GM23338 (cell line): ENCODE measurements around the gene ESR2. TPM values are rescaled to one million over a fixed set of nuclear protein-coding genes. Genes with fewer than 3 reads are reported as not detected.

Experiments
- ATAC-seq: fragments of 200-7000 bp; cut with Tn5 transposase; 3 replicates; pipeline ENCODE4 v1.9.1; 2020
- DNase-seq: peaks from one replicate; pipeline ENCODE4 v3.0.0-alpha.2; 2015; ENCODE audit warnings: low spot score
- H2AFZ ChIP-seq: fragments of 200-600 bp; sonication (generic); 2 replicates; pipeline ENCODE4 v1.8.0; 2016; ENCODE audit warnings: antibody characterized with exemption, mild to moderate bottlenecking, moderate library complexity
- H3F3A ChIP-seq: fragments of 200-600 bp; sonication (generic); replicated peaks from 2 replicates; pipeline ENCODE4 v1.8.0; 2017; ENCODE audit warnings: antibody characterized with exemption, mixed run types, low read depth
- H3K27ac ChIP-seq: fragments of 200-600 bp; sonication (generic); 2 replicates; pipeline ENCODE4 v1.6.1; 2016; ENCODE audit warnings: low read depth
- H3K27me3 ChIP-seq: fragments of 200-600 bp; sonication (generic); 2 replicates; pipeline ENCODE4 v1.8.0; 2016; ENCODE audit warnings: mild to moderate bottlenecking, mixed run types, moderate library complexity; ENCODE audit not compliant: insufficient read depth
- H3K36me3 ChIP-seq: fragments of 200-600 bp; sonication (generic); 2 replicates; pipeline ENCODE4 v1.8.0; 2016; ENCODE audit warnings: mild to moderate bottlenecking; ENCODE audit not compliant: insufficient read depth
- H3K4me1 ChIP-seq: fragments of 200-600 bp; sonication (generic); 2 replicates; pipeline ENCODE4 v1.8.0; 2016; ENCODE audit warnings: mild to moderate bottlenecking, moderate library complexity; ENCODE audit not compliant: insufficient read depth
- H3K4me2 ChIP-seq: fragments of 200-600 bp; sonication (generic); 2 replicates; pipeline ENCODE4 v1.7.1; 2017; ENCODE audit warnings: mixed run types
- H3K4me3 ChIP-seq: fragments of 200-600 bp; sonication (generic); 2 replicates; pipeline ENCODE4 v1.6.1; 2016; ENCODE audit warnings: mixed run types
- H3K79me2 ChIP-seq: fragments of 200-600 bp; sonication (generic); replicated peaks from 2 replicates; pipeline ENCODE4 v1.8.0; 2017; ENCODE audit warnings: mild to moderate bottlenecking; ENCODE audit not compliant: insufficient read depth
- H3K9me2 ChIP-seq: fragments of 200-600 bp; sonication (generic); 2 replicates; pipeline ENCODE4 v1.8.0; 2017; ENCODE audit not compliant: insufficient read depth
- H4K20me1 ChIP-seq: fragments of 200-600 bp; sonication (generic); replicated peaks from 2 replicates; pipeline ENCODE4 v1.8.0; 2017; ENCODE audit warnings: mild to moderate bottlenecking; ENCODE audit not compliant: insufficient read depth
- H3K27ac Mint-ChIP-seq: 2 replicates; pipeline ENCODE4 v1.8.0; 2020; ENCODE audit warnings: inconsistent platforms, mild to moderate bottlenecking, moderate library complexity, mixed read lengths
- H3K27me3 Mint-ChIP-seq: 3 replicates; pipeline ENCODE4 v1.8.0; 2022; ENCODE audit warnings: low read depth, mild to moderate bottlenecking, moderate library complexity, mixed read lengths, inconsistent platforms; ENCODE audit not compliant: insufficient read depth, poor library complexity
- H3K36me3 Mint-ChIP-seq: 3 replicates; pipeline ENCODE4 v1.8.0; 2021; ENCODE audit warnings: low read depth, mild to moderate bottlenecking, inconsistent platforms, moderate library complexity, mixed read lengths
- H3K4me1 Mint-ChIP-seq: 3 replicates; pipeline ENCODE4 v1.8.0; 2020; ENCODE audit warnings: mild to moderate bottlenecking, inconsistent platforms, mixed read lengths
- H3K4me3 Mint-ChIP-seq: 3 replicates; pipeline ENCODE4 v1.8.0; 2021; ENCODE audit warnings: moderate library complexity, mild to moderate bottlenecking, inconsistent platforms, mixed read lengths
- H3K9me3 Mint-ChIP-seq: 3 replicates; pipeline ENCODE4 v1.8.0; 2020; ENCODE audit warnings: moderate library complexity, mild to moderate bottlenecking, inconsistent platforms, mixed read lengths
- CREB1 ChIP-seq: fragments of 250-450 bp; sonication (Bioruptor Pico); IDR thresholded peaks from 2 replicates; pipeline ENCODE4 v1.5.0; 2020; ENCODE audit warnings: low read depth, mild to moderate bottlenecking, moderate library complexity
- CTCF ChIP-seq, 2 experiments: fragments of 200-600 bp in 1 of 2; sonication (generic) in 1 of 2; conservative IDR thresholded peaks; 2 replicates each; pipeline versions ENCODE4 v1.5.1 to v1.6.1; 2016 to 2017; ENCODE audit warnings: antibody characterized with exemption in 2 of 2, low read depth in 2 of 2, mild to moderate bottlenecking in 2 of 2, moderate library complexity in 1 of 2
- ETS1 ChIP-seq: IDR thresholded peaks from 2 replicates; pipeline ENCODE4 v1.6.1; 2016; ENCODE audit warnings: antibody characterized with exemption
- EZH2 ChIP-seq: fragments of 200-600 bp; sonication (generic); IDR thresholded peaks from one replicate; pipeline ENCODE4 v1.8.0; 2017; ENCODE audit warnings: antibody characterized with exemption, mild to moderate bottlenecking, low read depth; ENCODE audit not compliant: unreplicated experiment
- EZH2phosphoT487 ChIP-seq: fragments of 200-600 bp; sonication (generic); IDR thresholded peaks from one replicate; pipeline ENCODE4 v1.8.1; 2018; ENCODE audit warnings: antibody characterized with exemption; ENCODE audit not compliant: unreplicated experiment
- JUNB ChIP-seq: IDR thresholded peaks from one replicate; pipeline ENCODE4 v1.6.1; 2016; ENCODE audit warnings: antibody characterized with exemption; ENCODE audit not compliant: unreplicated experiment
- NANOG ChIP-seq: IDR thresholded peaks from 2 replicates; pipeline ENCODE4 v1.6.1; 2016; ENCODE audit warnings: antibody characterized with exemption, borderline replicate concordance
- POLR2AphosphoS5 ChIP-seq: IDR thresholded peaks from 2 replicates; pipeline ENCODE4 v1.6.1; 2016; ENCODE audit warnings: antibody characterized with exemption, low read depth
- REST ChIP-seq: IDR thresholded peaks from one replicate; pipeline ENCODE4 v1.6.1; 2018; ENCODE audit warnings: antibody characterized with exemption; ENCODE audit not compliant: unreplicated experiment
- STAT1 ChIP-seq: IDR thresholded peaks from one replicate; pipeline ENCODE4 v1.6.1; 2016; ENCODE audit warnings: antibody characterized with exemption; ENCODE audit not compliant: unreplicated experiment
- ZNF114 ChIP-seq: fragments of 250-450 bp; sonication (Bioruptor Pico); IDR thresholded peaks from 2 replicates; pipeline ENCODE4 v1.5.0; 2020; ENCODE audit warnings: mild to moderate bottlenecking, moderate library complexity
- ZNF331 ChIP-seq: fragments of 250-450 bp; sonication (Bioruptor Pico); IDR thresholded peaks from 2 replicates; pipeline ENCODE4 v1.5.0; 2020; ENCODE audit warnings: low read depth, mild to moderate bottlenecking, moderate library complexity
- polyA plus RNA-seq: library from polyadenylated mRNA; unstranded; fragments of >200 nt; fragmentation: Nextera tagmentation; extraction: Ambion mirVana; gene quantifications from 2 replicates; pipeline ENCODE4 v1.2.1, GENCODE V29; 2016
- total RNA-seq: library from RNA; depleted of rRNA; stranded (reverse); fragments of >200 nt; shearing (Covaris generic); gene quantifications from 2 replicates; pipeline ENCODE4 v1.2.3, GENCODE V29; 2014

ESR2 gene
- total and polyA plus RNA-seq, 2 experiments from 2014 or later = 0.58 to 0.59 TPM

- ATAC-seq (peak; percentile 87), DNase-seq (peak; percentile 52)
- H3K4me3 ChIP-seq = no peak overlapping the region
- no peaks in the 10 kb centered on the region for H3K36me3 ChIP-seq
- no peaks in the 10 kb centered on the region for H3K27me3 ChIP-seq
- H3K4me2 ChIP-seq = no peak overlapping the region
- no peaks in the 10 kb centered on the region; the same call in 1 of the 2 replicates for H4K20me1 ChIP-seq
- H2AFZ ChIP-seq = no peak overlapping the region
- no peaks in the 10 kb centered on the region for H3K9me3 Mint-ChIP-seq
- H3F3A ChIP-seq = no peaks in the 10 kb centered on the region
- H3K4me1 Mint-ChIP-seq = no peaks in the 10 kb centered on the region
- no peak overlapping the region for H3K27ac Mint-ChIP-seq
- no peak overlapping the region for H3K27ac ChIP-seq
- no peaks in the 10 kb centered on the region for H3K79me2 ChIP-seq
- no peaks in the 10 kb centered on the region for H3K36me3 Mint-ChIP-seq
- no peak for TF ChIP-seq ZNF331 (CRISPR knock-in tag)
- TF ChIP-seq NANOG = no peak
- TF ChIP-seq CREB1 (CRISPR knock-in tag) = no peak
- no peak for TF ChIP-seq ZNF114 (CRISPR knock-in tag)
- peak; percentile 28 to 67; a peak in 3 of 4 replicates for TF ChIP-seq CTCF (conservative IDR thresholded peaks at IDR 0.05; ENCODE audit: low read depth in 2 of 2)
- TF ChIP-seq ETS1 = no peak
- H3K9me2 ChIP-seq = no peaks in the 10 kb centered on the region
- peaks cover 14% of the 10 kb centered on the region for H3K27me3 Mint-ChIP-seq
- no peaks in the 10 kb centered on the region for H3K4me1 ChIP-seq
- no peak overlapping the region for H3K4me3 Mint-ChIP-seq
These were observed 56.1 kb downstream of the ESR2 start for GRCh38 chr14:64238049-64238448.

- Histone ChIP-seq H4K20me1 (no peaks in the 10 kb centered on the region; the same call in 1 of the 2 replicates), H3K27me3 (no peaks in the 10 kb centered on the region), H3K79me2 (no peaks in the 10 kb centered on the region), H2AFZ (no peak overlapping the region), H3K4me1 (no peaks in the 10 kb centered on the region), H3K9me2 (no peaks in the 10 kb centered on the region), H3K27ac (no peak overlapping the region), H3F3A (no peaks in the 10 kb centered on the region), H3K4me3 (no peak overlapping the region), H3K36me3 (no peaks in the 10 kb centered on the region), H3K4me2 (no peak overlapping the region)
- Mint-ChIP-seq H3K36me3 (peaks cover 2% of the 10 kb centered on the region; the same call in 1 of the 3 replicates), H3K4me1 (no peaks in the 10 kb centered on the region), H3K4me3 (no peak overlapping the region), H3K9me3 (no peaks in the 10 kb centered on the region), H3K27me3 (peaks cover 14% of the 10 kb centered on the region), H3K27ac (no peak overlapping the region)
- ATAC-seq = no peak
- no peak for DNase-seq
- no peak for TF ChIP-seq JUNB
- TF ChIP-seq STAT1 = no peak
- no peak for TF ChIP-seq ETS1
- TF ChIP-seq CREB1 (CRISPR knock-in tag) = no peak
- no peak for TF ChIP-seq NANOG
- TF ChIP-seq REST = no peak
- no peak for TF ChIP-seq EZH2
- no peak for TF ChIP-seq EZH2phosphoT487
- TF ChIP-seq POLR2AphosphoS5 = no peak
These were observed 58.2 kb downstream of the ESR2 start for GRCh38 chr14:64235652-64236640.
